Left ventricle myocardium inferior (tissue), 1 donor: ENCODE measurements around the gene CTTNBP2NL. TPM values are rescaled to one million over a fixed set of nuclear protein-coding genes. Genes with fewer than 3 reads are reported as not detected.

Experiments used
- DNase-seq: peaks from one replicate; pipeline ENCODE4 v3.0.0-alpha.2; 2020
- H3K27ac ChIP-seq: fragments of 200-600 bp; replicated peaks from 2 replicates; pipeline ENCODE4 v1.8.0; 2021
- H3K27me3 ChIP-seq: fragments of 200-600 bp; 2 replicates; pipeline ENCODE4 v1.8.0; 2021; ENCODE audit warnings: low read depth
- H3K36me3 ChIP-seq: fragments of 200-600 bp; 2 replicates; pipeline ENCODE4 v1.8.0; 2021
- H3K4me1 ChIP-seq: fragments of 200-600 bp; 2 replicates; pipeline ENCODE4 v1.8.0; 2021
- H3K4me3 ChIP-seq: fragments of 200-600 bp; 2 replicates; pipeline ENCODE4 v1.8.0; 2021; ENCODE audit warnings: mild to moderate bottlenecking, moderate library complexity
- H3K9me3 ChIP-seq: fragments of 200-600 bp; replicated peaks from 2 replicates; pipeline ENCODE4 v1.8.0; 2021
- CTCF ChIP-seq: fragments of 200-600 bp; IDR thresholded peaks from 2 replicates; pipeline ENCODE4 v1.8.0; 2021; ENCODE audit warnings: antibody characterized with exemption, mild to moderate bottlenecking, borderline replicate concordance
- intact Hi-C: fragments of 100-400 bp; cut with micrococcal nuclease; formaldehyde crosslinking; loops from one replicate; pipeline ENCODE4 v1.11.0; 2022
- microRNA-seq: library from miRNA; unstranded; fragments of <30 nt; microRNA quantifications from one replicate; pipeline ENCODE4 v1.2.0, GENCODE V29; 2020
- total RNA-seq: library from RNA; stranded (reverse); fragmentation: NEBNext Ultra II Directional; extraction: Animal tissue kit (Norgen Biotek cat#: 25700); gene quantifications from one replicate; pipeline ENCODE4 v1.2.1, GENCODE V29; 2021
- donor health status: DM: no; HTN: yes; CAD: no; lungs with severe emphysema.

CTTNBP2NL gene
- total RNA-seq, 1 donor from 2014 or later, result 14.3 TPM

- Histone ChIP-seq H3K4me3 (peak overlapping the region; percentile 72), H3K27me3 (peaks cover 28% of the 10 kb centered on the region), H3K4me1 (peaks cover 21% of the 10 kb centered on the region), H3K36me3 (no peaks in the 10 kb centered on the region), H3K9me3 (no peaks in the 10 kb centered on the region), H3K27ac (no peak overlapping the region)
- intact Hi-C loops, result no loop called here
- no peak for DNase-seq
- TF ChIP-seq CTCF, result no peak
Measured at GRCh38 chr1:112509660-112510178, 113.7 kb downstream of the CTTNBP2NL start.

DNA sequence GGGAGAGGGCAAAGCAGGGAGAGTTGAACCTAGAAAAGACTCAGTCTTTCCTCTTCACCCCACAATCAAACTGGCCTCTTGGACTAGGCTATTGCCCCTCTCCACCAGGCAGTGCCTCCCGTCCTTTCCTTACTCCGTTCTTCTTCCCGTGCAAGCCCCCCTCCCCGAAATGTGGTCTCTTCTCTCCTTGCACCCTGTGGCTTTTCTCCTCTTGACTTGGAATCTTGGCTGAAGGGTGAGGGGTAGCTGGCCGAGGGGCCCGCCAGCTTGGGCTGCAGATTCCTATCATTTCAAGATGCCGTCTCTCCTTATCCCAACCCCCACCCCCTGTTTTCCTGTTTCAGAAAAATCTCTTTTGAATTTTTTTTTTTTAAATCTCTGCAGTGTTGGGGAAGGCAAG lies 114.3 kb downstream of the CTTNBP2NL start:
- no peak overlapping the region for H3K4me3 ChIP-seq
- peaks cover 28% of the 10 kb centered on the region for H3K27me3 ChIP-seq
- no peaks in the 10 kb centered on the region for H3K36me3 ChIP-seq
- DNase-seq, result no peak
- peaks cover 26% of the 10 kb centered on the region for H3K4me1 ChIP-seq
- no peak for TF ChIP-seq CTCF
- H3K27ac ChIP-seq, result no peak overlapping the region
- H3K9me3 ChIP-seq, result no peaks in the 10 kb centered on the region
- intact Hi-C loops, result no loop called here

Small RNA genes lying within 50 kb of the gene (microRNA-seq; reads per million reads assigned to microRNA genes)
- not detected for gene MIR4256

Other genes starting within 250 kb of the CTTNBP2NL start
- 1.7 TPM for gene WNT2B, start 112.8 kb downstream of the CTTNBP2NL start, total RNA-seq
- gene ST7L, start 222.9 kb downstream of the CTTNBP2NL start, total RNA-seq, result 12.6 TPM
- gene CAPZA1, start 223.6 kb downstream of the CTTNBP2NL start, total RNA-seq, result 24.6 TPM